Uterus (tissue), 2 donors: ENCODE measurements around the gene ARID1B.

Source experiments
- CTCF ChIP-seq, 4 experiments: fragments of 200-600 bp in 2 of 4; fragments of 450-650 bp in 2 of 4; sonication (generic) in 2 of 4; IDR thresholded peaks; one replicate each; pipeline ENCODE4 v1.5.1; 2016 to 2019; ENCODE audit warnings: antibody characterized with exemption in 4 of 4, mild to moderate bottlenecking in 2 of 4, moderate library complexity in 1 of 4
- POLR2A ChIP-seq, 2 donors: fragments of 450-650 bp; IDR thresholded peaks; one replicate each; pipeline ENCODE4 v1.6.1; 2016; ENCODE audit warnings: antibody characterized with exemption in 2 of 2, mild to moderate bottlenecking in 1 of 2, moderate library complexity in 1 of 2

DNA sequence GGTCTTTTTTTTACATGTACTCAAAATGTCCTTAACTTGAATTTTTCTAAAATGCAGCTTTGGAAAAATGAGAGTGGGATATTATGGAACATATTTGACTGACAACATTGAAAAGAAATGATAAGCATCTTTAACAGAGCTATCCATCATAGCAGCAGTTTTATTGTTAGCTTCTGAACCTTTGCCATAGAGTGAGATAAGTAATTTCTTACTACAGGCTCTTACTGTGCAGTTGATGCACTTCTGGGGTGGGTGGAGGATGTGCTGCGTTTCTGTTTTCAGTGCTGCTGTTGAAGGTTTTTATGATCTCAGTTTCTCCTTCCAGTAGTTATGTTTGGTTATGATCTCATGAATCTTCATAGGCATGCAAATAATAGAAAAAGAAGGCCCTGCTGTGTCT, 279.1 kb downstream of the ARID1B start:
- TF ChIP-seq CTCF (IDR thresholded peaks at IDR 0.05) (no peak), POLR2A (IDR thresholded peaks at IDR 0.05) (no peak)
